ENCODE results near the gene EIF3L.

The EIF3L gene

GRCh38 chr22:37852418-37852817, 3.2 kb downstream of the EIF3L start:
- Histone ChIP-seq H3K36me3 (ENCODE audit: control insufficient read depth, insufficient read depth, low read length) (peaks cover 33% of the 10 kb centered on the region), H3K4me1 (ENCODE audit: control insufficient read depth, insufficient read depth, low read length, poor library complexity, severe bottlenecking) (peaks cover 5% of the 10 kb centered on the region), H3K27me3 (replicated peaks; ENCODE audit: control insufficient read depth, insufficient read depth, low read length, poor library complexity, severe bottlenecking) (no peaks in the 10 kb centered on the region), H3K27ac (ENCODE audit: insufficient read depth, low read length, poor library complexity, severe bottlenecking) (no peak overlapping the region), H3K4me3 (ENCODE audit: insufficient read depth, low read depth, low read length, poor library complexity, severe bottlenecking) (no peak overlapping the region), H3K9me3 (ENCODE audit: control insufficient read depth, low read length) (no peaks in the 10 kb centered on the region)
- DNase-seq = no peak

GRCh38 chr22:37854946-37855345, 5.7 kb downstream of the EIF3L start:
- Histone ChIP-seq H3K36me3 (ENCODE audit: control insufficient read depth, insufficient read depth, low read length) (peaks cover 49% of the 10 kb centered on the region), H3K4me3 (ENCODE audit: insufficient read depth, low read depth, low read length, poor library complexity, severe bottlenecking) (no peak overlapping the region), H3K9me3 (ENCODE audit: control insufficient read depth, low read length) (no peaks in the 10 kb centered on the region), H3K4me1 (ENCODE audit: control insufficient read depth, insufficient read depth, low read length, poor library complexity, severe bottlenecking) (peaks cover under 1% of the 10 kb centered on the region), H3K27ac (ENCODE audit: insufficient read depth, low read length, poor library complexity, severe bottlenecking) (no peak overlapping the region), H3K27me3 (replicated peaks; ENCODE audit: control insufficient read depth, insufficient read depth, low read length, poor library complexity, severe bottlenecking) (no peaks in the 10 kb centered on the region)
- DNase-seq = no peak

GRCh38 chr22:37855462-37855861, 6.2 kb downstream of the EIF3L start:
- Histone ChIP-seq H3K36me3 (ENCODE audit: control insufficient read depth, insufficient read depth, low read length) (peaks cover 54% of the 10 kb centered on the region), H3K4me3 (ENCODE audit: insufficient read depth, low read depth, low read length, poor library complexity, severe bottlenecking) (no peak overlapping the region), H3K9me3 (ENCODE audit: control insufficient read depth, low read length) (no peaks in the 10 kb centered on the region), H3K27me3 (replicated peaks; ENCODE audit: control insufficient read depth, insufficient read depth, low read length, poor library complexity, severe bottlenecking) (no peaks in the 10 kb centered on the region), H3K4me1 (ENCODE audit: control insufficient read depth, insufficient read depth, low read length, poor library complexity, severe bottlenecking) (no peaks in the 10 kb centered on the region), H3K27ac (ENCODE audit: insufficient read depth, low read length, poor library complexity, severe bottlenecking) (no peak overlapping the region)
- no peak for DNase-seq

GRCh38 chr22:37860796-37861421, 11.7 kb downstream of the EIF3L start:
- Histone ChIP-seq H3K27ac (ENCODE audit: insufficient read depth, low read length, poor library complexity, severe bottlenecking) (no peak overlapping the region), H3K36me3 (ENCODE audit: control insufficient read depth, insufficient read depth, low read length) (peaks cover 73% of the 10 kb centered on the region), H3K27me3 (replicated peaks; ENCODE audit: control insufficient read depth, insufficient read depth, low read length, poor library complexity, severe bottlenecking) (no peaks in the 10 kb centered on the region), H3K4me1 (ENCODE audit: control insufficient read depth, insufficient read depth, low read length, poor library complexity, severe bottlenecking) (no peaks in the 10 kb centered on the region), H3K4me3 (ENCODE audit: insufficient read depth, low read depth, low read length, poor library complexity, severe bottlenecking) (no peak overlapping the region), H3K9me3 (ENCODE audit: control insufficient read depth, low read length) (no peaks in the 10 kb centered on the region)
- no peak for DNase-seq

- H3K4me3 ChIP-seq (ENCODE audit: insufficient read depth, low read depth, low read length, poor library complexity, severe bottlenecking) = no peak overlapping the region
- H3K27me3 ChIP-seq (replicated peaks; ENCODE audit: control insufficient read depth, insufficient read depth, low read length, poor library complexity, severe bottlenecking) = no peaks in the 10 kb centered on the region
- no peaks in the 10 kb centered on the region for H3K4me1 ChIP-seq (ENCODE audit: control insufficient read depth, insufficient read depth, low read length, poor library complexity, severe bottlenecking)
- no peaks in the 10 kb centered on the region for H3K9me3 ChIP-seq (ENCODE audit: control insufficient read depth, low read length)
- no peak for DNase-seq
- peaks cover 82% of the 10 kb centered on the region for H3K36me3 ChIP-seq (ENCODE audit: control insufficient read depth, insufficient read depth, low read length)
- no peak overlapping the region for H3K27ac ChIP-seq (ENCODE audit: insufficient read depth, low read length, poor library complexity, severe bottlenecking)
These were observed 13.5 kb downstream of the EIF3L start for GRCh38 chr22:37862570-37863325.

GRCh38 chr22:37865510-37865909, 16.3 kb downstream of the EIF3L start:
- Histone ChIP-seq H3K27ac (ENCODE audit: insufficient read depth, low read length, poor library complexity, severe bottlenecking) (no peak overlapping the region), H3K36me3 (ENCODE audit: control insufficient read depth, insufficient read depth, low read length) (peaks cover 79% of the 10 kb centered on the region), H3K4me3 (ENCODE audit: insufficient read depth, low read depth, low read length, poor library complexity, severe bottlenecking) (no peak overlapping the region), H3K9me3 (ENCODE audit: control insufficient read depth, low read length) (no peaks in the 10 kb centered on the region), H3K27me3 (replicated peaks; ENCODE audit: control insufficient read depth, insufficient read depth, low read length, poor library complexity, severe bottlenecking) (no peaks in the 10 kb centered on the region), H3K4me1 (ENCODE audit: control insufficient read depth, insufficient read depth, low read length, poor library complexity, severe bottlenecking) (no peaks in the 10 kb centered on the region)
- no peak for DNase-seq

- H3K27me3 ChIP-seq (replicated peaks; ENCODE audit: control insufficient read depth, insufficient read depth, low read length, poor library complexity, severe bottlenecking) = no peaks in the 10 kb centered on the region
- H3K4me1 ChIP-seq (ENCODE audit: control insufficient read depth, insufficient read depth, low read length, poor library complexity, severe bottlenecking) = no peaks in the 10 kb centered on the region
- H3K36me3 ChIP-seq (ENCODE audit: control insufficient read depth, insufficient read depth, low read length) = peaks cover 71% of the 10 kb centered on the region
- no peak overlapping the region for H3K4me3 ChIP-seq (ENCODE audit: insufficient read depth, low read depth, low read length, poor library complexity, severe bottlenecking)
- no peaks in the 10 kb centered on the region for H3K9me3 ChIP-seq (ENCODE audit: control insufficient read depth, low read length)
- no peak for DNase-seq
- H3K27ac ChIP-seq (ENCODE audit: insufficient read depth, low read length, poor library complexity, severe bottlenecking) = no peak overlapping the region
These were observed 21.1 kb downstream of the EIF3L start for GRCh38 chr22:37870273-37870672.

GRCh38 chr22:37880668-37881440, 31.6 kb downstream of the EIF3L start:
- no peak overlapping the region for H3K4me3 ChIP-seq (ENCODE audit: insufficient read depth, low read depth, low read length, poor library complexity, severe bottlenecking)
- no peaks in the 10 kb centered on the region for H3K4me1 ChIP-seq (ENCODE audit: control insufficient read depth, insufficient read depth, low read length, poor library complexity, severe bottlenecking)
- H3K27ac ChIP-seq (ENCODE audit: insufficient read depth, low read length, poor library complexity, severe bottlenecking) = no peak overlapping the region
- DNase-seq = no peak
- H3K9me3 ChIP-seq (ENCODE audit: control insufficient read depth, low read length) = no peaks in the 10 kb centered on the region
- peaks cover 51% of the 10 kb centered on the region for H3K36me3 ChIP-seq (ENCODE audit: control insufficient read depth, insufficient read depth, low read length)
- no peaks in the 10 kb centered on the region for H3K27me3 ChIP-seq (replicated peaks; ENCODE audit: control insufficient read depth, insufficient read depth, low read length, poor library complexity, severe bottlenecking)

- no peak overlapping the region for H3K4me3 ChIP-seq (ENCODE audit: insufficient read depth, low read depth, low read length, poor library complexity, severe bottlenecking)
- H3K9me3 ChIP-seq (ENCODE audit: control insufficient read depth, low read length) = no peaks in the 10 kb centered on the region
- H3K27me3 ChIP-seq (replicated peaks; ENCODE audit: control insufficient read depth, insufficient read depth, low read length, poor library complexity, severe bottlenecking) = no peaks in the 10 kb centered on the region
- no peak for DNase-seq
- no peak overlapping the region for H3K27ac ChIP-seq (ENCODE audit: insufficient read depth, low read length, poor library complexity, severe bottlenecking)
- peaks cover 51% of the 10 kb centered on the region for H3K36me3 ChIP-seq (ENCODE audit: control insufficient read depth, insufficient read depth, low read length)
- no peaks in the 10 kb centered on the region for H3K4me1 ChIP-seq (ENCODE audit: control insufficient read depth, insufficient read depth, low read length, poor library complexity, severe bottlenecking)
These were observed 35.2 kb downstream of the EIF3L start for GRCh38 chr22:37884420-37884819.

Data from effector memory CD4-positive, alpha-beta T cell (primary cell).